VCaP (cell line): ENCODE results near the gene GIMAP5.

Experiments used
- H3K27ac ChIP-seq: fragments of 450-650 bp; 2 replicates; pipeline ENCODE4 v1.5.1; 2017
- CTCF ChIP-seq: fragments of 450-650 bp; conservative IDR thresholded peaks from 2 replicates; pipeline ENCODE4 v1.5.1; 2017; ENCODE audit warnings: mild to moderate bottlenecking, moderate library complexity

GIMAP5 gene

GRCh38 chr7:150727381-150727780, 9.8 kb upstream of the GIMAP5 start:
- no peak for TF ChIP-seq CTCF
- H3K27ac ChIP-seq, result no peak overlapping the region

GRCh38 chr7:150728011-150728410, 9.2 kb upstream of the GIMAP5 start:
- TF ChIP-seq CTCF, result no peak
- no peak overlapping the region for H3K27ac ChIP-seq

GRCh38 chr7:150728609-150729008, 8.6 kb upstream of the GIMAP5 start:
- TF ChIP-seq CTCF, result no peak
- no peak overlapping the region for H3K27ac ChIP-seq

- H3K27ac ChIP-seq, result no peak overlapping the region
- TF ChIP-seq CTCF, result no peak
These were observed 5.3 kb upstream of the GIMAP5 start for GRCh38 chr7:150731916-150732315.

GRCh38 chr7:150732786-150733481, 4.3 kb upstream of the GIMAP5 start:
- no peak for TF ChIP-seq CTCF
- H3K27ac ChIP-seq, result no peak overlapping the region

- no peak overlapping the region for H3K27ac ChIP-seq
- no peak for TF ChIP-seq CTCF
These were observed 3.6 kb upstream of the GIMAP5 start for GRCh38 chr7:150733482-150734095.

- no peak for TF ChIP-seq CTCF
- no peak overlapping the region for H3K27ac ChIP-seq
These were observed 3.0 kb upstream of the GIMAP5 start for GRCh38 chr7:150734254-150734653.
